ENCODE results near the gene WFDC9. TPM values are rescaled to one million over a fixed set of nuclear protein-coding genes. Genes with fewer than 3 reads are reported as not detected.
"Not testable (repeated sequence)": the region's sequence is repeated elsewhere in the genome, so short reads cannot be mapped to it uniquely, and the experiment has no call there.

Gene WFDC9
- polyA plus RNA-seq = not detected
- long read RNA-seq, donor 1 = 0 reads
- long read RNA-seq, donor 2 = 0 reads
- long read RNA-seq, donor 3 = 0 reads
- long read RNA-seq, donor 4 = 0 reads
- long read RNA-seq, donor 5 = 0 reads
- long read RNA-seq, donor 6 = 0 reads
- long read RNA-seq, donor 7 = 0 reads
- long read RNA-seq, donor 8 = 0 reads
- long read RNA-seq, donor 9 = 0 reads
- long read RNA-seq, donor 10 = 0 reads
- long read RNA-seq, donor 11 = 0 reads

DNA sequence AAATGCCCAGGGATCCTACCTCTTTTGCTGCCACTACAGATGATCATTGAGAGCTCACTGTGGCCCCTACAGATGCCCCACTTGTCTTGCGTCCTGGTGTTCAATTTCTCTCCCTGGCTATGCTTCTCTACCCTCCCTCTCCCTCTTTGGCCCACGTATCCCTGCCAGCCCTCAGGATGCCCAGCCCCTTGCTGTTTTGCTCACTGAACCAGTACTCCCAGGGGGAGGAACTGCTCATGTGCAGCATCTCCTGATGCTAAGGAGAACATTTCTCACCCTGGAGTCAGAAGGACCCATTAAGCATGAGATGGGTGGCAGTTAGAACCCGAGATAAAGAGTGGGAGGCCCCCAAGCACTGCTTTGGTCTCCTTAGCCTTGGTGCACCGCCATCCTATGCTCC lies at the start of gene WFDC9:
WFDC9 (minus strand) TSS at position 101 of the 400 bp plus-strand sequence. CDS start 21,103 bp downstream, outside the sequence.
- WGBS (ENCODE audit: insufficient coverage, low lambda C conversion rate) = 100% methylated on average over 1 of the region's 4 CpGs
- H3K36me3 ChIP-seq (ENCODE audit: control insufficient read depth, insufficient read depth, low read length) = no peaks in the 10 kb centered on the region

DNA sequence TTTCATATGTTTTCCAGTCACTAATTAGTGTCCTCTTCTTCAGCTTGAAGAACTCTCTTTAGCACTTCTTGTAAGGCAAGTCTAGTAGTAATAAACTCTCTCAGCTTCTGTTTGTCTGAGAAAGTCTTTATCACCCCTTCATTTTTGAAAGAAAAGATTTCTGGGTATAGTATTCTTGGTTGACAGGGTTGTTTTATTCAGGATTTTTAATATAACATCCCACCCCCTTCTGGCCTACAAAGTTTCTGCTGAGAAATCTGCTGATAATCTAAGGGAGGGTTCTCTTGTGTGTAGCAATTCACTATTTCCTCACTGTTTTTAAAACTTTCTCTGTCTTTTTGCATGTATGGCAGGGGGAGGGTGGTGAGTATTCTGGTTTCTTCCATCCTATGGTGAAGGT lies 48.6 kb upstream of the WFDC9 start:
- H3K27me3 ChIP-seq (ENCODE audit: control insufficient read depth, insufficient read depth, low read length) = no peaks in the 10 kb centered on the region
- no peak overlapping the region for H3K4me3 ChIP-seq (ENCODE audit: low read length)
- no peaks in the 10 kb centered on the region for H3K4me1 ChIP-seq (ENCODE audit: control insufficient read depth, insufficient read depth, low read length)
- no peaks in the 10 kb centered on the region for H3K9me3 ChIP-seq (ENCODE audit: control insufficient read depth, low read depth, low read length)
- no peaks in the 10 kb centered on the region for H3K36me3 ChIP-seq (ENCODE audit: control insufficient read depth, insufficient read depth, low read length)
- DNase-seq = no peak
- H3K27ac ChIP-seq (ENCODE audit: low read length) = no peak overlapping the region

More for the DNA sequence above, at the start of gene WFDC9:
- Histone ChIP-seq H3K4me3 (ENCODE audit: low read length) (no peak within 1 kb of the TSS), H3K4me1 (ENCODE audit: control insufficient read depth, insufficient read depth, low read length) (no peaks in the 10 kb centered on the region), H3K27ac (ENCODE audit: low read length) (no peak within 1 kb of the TSS), H3K9me3 (ENCODE audit: control insufficient read depth, low read depth, low read length) (no peaks in the 10 kb centered on the region), H3K27me3 (ENCODE audit: control insufficient read depth, insufficient read depth, low read length) (no peaks in the 10 kb centered on the region)
- no peak for DNase-seq

DNA sequence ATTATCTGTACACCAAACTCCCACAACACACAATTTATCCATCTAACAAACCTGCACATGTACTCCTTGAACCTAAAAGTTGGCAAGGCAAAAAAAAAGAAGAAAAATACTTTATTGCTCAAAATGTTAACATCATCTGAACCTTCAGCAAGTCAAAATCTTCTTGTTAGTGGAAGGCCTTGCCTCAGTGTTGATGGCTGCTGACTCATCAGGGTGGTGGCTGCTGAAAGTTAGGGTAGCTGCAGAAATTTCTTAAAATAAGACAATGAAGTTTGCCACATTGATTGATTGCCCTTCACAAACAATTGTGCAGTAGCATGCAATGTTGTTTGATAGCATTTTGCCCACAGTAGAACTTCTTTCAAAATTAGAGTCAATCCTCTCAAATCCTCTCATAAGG lies 41.7 kb upstream of the WFDC9 start:
- Histone ChIP-seq H3K9me3 (ENCODE audit: control insufficient read depth, low read depth, low read length) (no peaks in the 10 kb centered on the region), H3K27ac (ENCODE audit: low read length) (no peak overlapping the region), H3K4me1 (ENCODE audit: control insufficient read depth, insufficient read depth, low read length) (no peaks in the 10 kb centered on the region), H3K27me3 (ENCODE audit: control insufficient read depth, insufficient read depth, low read length) (no peaks in the 10 kb centered on the region), H3K4me3 (ENCODE audit: low read length) (no peak overlapping the region), H3K36me3 (ENCODE audit: control insufficient read depth, insufficient read depth, low read length) (no peaks in the 10 kb centered on the region)
- no peak for DNase-seq

DNA sequence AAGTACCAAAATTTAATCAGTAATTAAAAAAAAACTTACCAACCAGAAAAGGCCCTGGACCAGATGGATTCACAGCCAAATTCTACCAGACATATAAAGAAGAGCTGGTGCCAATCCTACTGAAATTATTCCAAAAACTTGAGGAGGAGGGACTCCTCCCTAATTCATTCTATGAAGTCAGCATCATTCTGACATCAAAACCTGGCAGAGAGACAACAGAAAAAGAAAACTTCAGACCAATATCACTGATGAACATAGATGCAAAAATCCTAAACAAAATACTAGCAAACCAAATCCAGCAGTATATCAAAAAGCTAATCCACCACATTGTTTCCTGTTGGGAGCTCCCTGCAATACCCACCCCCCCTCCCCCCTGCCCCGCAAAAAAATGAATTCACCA lies 39.1 kb upstream of the WFDC9 start, which contains the start of gene WFDC11:
WFDC11 (minus strand) TSS at position 101 of the 400 bp plus-strand sequence. CDS start 19,639 bp downstream, outside the sequence.
- Histone ChIP-seq H3K27ac (ENCODE audit: low read length) (no peak within 1 kb of the TSS), H3K9me3 (ENCODE audit: control insufficient read depth, low read depth, low read length) (no peaks in the 10 kb centered on the region), H3K36me3 (ENCODE audit: control insufficient read depth, insufficient read depth, low read length) (no peaks in the 10 kb centered on the region), H3K4me3 (ENCODE audit: low read length) (no peak within 1 kb of the TSS), H3K4me1 (ENCODE audit: control insufficient read depth, insufficient read depth, low read length) (no peaks in the 10 kb centered on the region), H3K27me3 (ENCODE audit: control insufficient read depth, insufficient read depth, low read length) (no peaks in the 10 kb centered on the region)
- no peak for DNase-seq
- WGBS (ENCODE audit: insufficient coverage, low lambda C conversion rate) = no CpG with 5 or more reads among the region's 1 CpG

DNA sequence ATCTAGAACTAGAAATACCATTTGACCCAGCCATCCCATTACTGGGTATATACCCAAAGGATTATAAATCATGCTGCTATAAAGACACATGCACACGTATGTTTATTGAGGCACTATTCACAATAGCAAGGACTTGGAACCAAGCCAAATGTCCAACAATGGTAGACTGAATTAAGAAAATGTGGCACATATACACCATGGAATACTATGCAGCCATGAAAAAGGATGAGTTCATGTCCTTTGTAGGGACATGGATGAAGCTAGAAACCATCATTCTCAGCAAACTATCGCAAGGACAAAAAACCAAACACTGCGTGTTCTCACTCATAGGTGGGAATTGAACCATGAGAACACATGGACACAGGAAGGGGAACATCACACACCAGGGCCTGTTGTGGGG lies 26.0 kb upstream of the WFDC9 start:
- no CpG with 5 or more reads among the region's 3 CpGs for WGBS (ENCODE audit: insufficient coverage, low lambda C conversion rate)

DNA sequence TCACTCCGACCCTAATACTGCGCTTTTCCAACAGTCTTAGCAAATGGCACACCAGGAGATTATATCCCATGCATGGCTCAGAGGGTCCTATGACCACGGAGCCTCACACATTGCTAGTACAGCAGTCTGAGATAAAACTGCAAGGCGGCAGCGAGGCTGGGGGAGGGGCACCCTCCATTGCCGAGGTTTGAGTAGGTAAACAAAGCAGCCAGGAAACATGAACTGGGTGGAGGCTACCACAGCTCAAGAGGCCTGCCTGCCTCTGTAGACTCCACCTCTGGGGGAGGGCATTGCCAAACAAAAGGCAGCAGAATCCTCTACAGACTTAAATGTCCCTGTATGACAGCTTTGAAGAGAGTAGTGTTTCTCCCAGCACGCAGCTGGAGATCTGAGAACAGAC lies 20.6 kb upstream of the WFDC9 start:
- no CpG with 5 or more reads among the region's 7 CpGs for WGBS (ENCODE audit: insufficient coverage, low lambda C conversion rate)
- H3K9me3 ChIP-seq (ENCODE audit: control insufficient read depth, low read depth, low read length); H3K27me3 ChIP-seq (ENCODE audit: control insufficient read depth, insufficient read depth, low read length); H3K4me3 ChIP-seq (ENCODE audit: low read length); H3K36me3 ChIP-seq (ENCODE audit: control insufficient read depth, insufficient read depth, low read length); H3K27ac ChIP-seq (ENCODE audit: low read length); DNase-seq; H3K4me1 ChIP-seq (ENCODE audit: control insufficient read depth, insufficient read depth, low read length): not testable (repeated sequence)

More for the DNA sequence above, 26.0 kb upstream of the WFDC9 start:
- not testable (repeated sequence) for H3K27me3 ChIP-seq (ENCODE audit: control insufficient read depth, insufficient read depth, low read length); H3K4me1 ChIP-seq (ENCODE audit: control insufficient read depth, insufficient read depth, low read length); H3K9me3 ChIP-seq (ENCODE audit: control insufficient read depth, low read depth, low read length); H3K27ac ChIP-seq (ENCODE audit: low read length); H3K4me3 ChIP-seq (ENCODE audit: low read length); DNase-seq; H3K36me3 ChIP-seq (ENCODE audit: control insufficient read depth, insufficient read depth, low read length)

DNA sequence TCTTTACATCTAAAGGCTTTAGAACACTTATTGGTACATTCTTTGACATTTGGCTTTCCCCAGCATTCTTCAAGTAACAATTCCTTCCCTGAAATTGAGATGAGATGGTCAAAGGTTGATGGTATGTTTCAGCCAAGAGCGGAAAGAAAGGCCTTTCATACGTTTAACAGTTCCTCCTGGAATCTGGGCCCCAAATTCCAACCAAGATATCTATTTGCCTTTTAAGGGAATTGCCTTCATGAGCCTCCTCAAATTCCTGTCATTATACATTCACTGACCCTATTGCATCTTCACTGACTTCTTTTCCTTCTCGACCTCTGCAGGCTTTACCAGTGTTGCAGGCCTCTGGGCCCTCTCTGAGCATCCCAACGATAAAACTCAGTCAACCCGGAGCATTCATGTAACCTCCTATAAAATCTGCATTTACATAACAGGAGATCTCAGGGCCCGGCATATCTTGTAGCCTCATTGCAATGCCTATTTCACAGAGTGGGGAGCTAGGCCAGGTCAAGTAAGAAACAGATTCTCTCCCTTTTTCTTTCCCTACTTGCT lies 18.3 kb upstream of the WFDC9 start:
- no CpG with 5 or more reads among the region's 6 CpGs for WGBS (ENCODE audit: insufficient coverage, low lambda C conversion rate)
- Histone ChIP-seq H3K27me3 (ENCODE audit: control insufficient read depth, insufficient read depth, low read length) (no peaks in the 10 kb centered on the region), H3K27ac (ENCODE audit: low read length) (no peak overlapping the region), H3K4me1 (ENCODE audit: control insufficient read depth, insufficient read depth, low read length) (no peaks in the 10 kb centered on the region), H3K4me3 (ENCODE audit: low read length) (no peak overlapping the region), H3K9me3 (ENCODE audit: control insufficient read depth, low read depth, low read length) (peaks cover 4% of the 10 kb centered on the region), H3K36me3 (ENCODE audit: control insufficient read depth, insufficient read depth, low read length) (no peaks in the 10 kb centered on the region)
- no peak for DNase-seq

DNA sequence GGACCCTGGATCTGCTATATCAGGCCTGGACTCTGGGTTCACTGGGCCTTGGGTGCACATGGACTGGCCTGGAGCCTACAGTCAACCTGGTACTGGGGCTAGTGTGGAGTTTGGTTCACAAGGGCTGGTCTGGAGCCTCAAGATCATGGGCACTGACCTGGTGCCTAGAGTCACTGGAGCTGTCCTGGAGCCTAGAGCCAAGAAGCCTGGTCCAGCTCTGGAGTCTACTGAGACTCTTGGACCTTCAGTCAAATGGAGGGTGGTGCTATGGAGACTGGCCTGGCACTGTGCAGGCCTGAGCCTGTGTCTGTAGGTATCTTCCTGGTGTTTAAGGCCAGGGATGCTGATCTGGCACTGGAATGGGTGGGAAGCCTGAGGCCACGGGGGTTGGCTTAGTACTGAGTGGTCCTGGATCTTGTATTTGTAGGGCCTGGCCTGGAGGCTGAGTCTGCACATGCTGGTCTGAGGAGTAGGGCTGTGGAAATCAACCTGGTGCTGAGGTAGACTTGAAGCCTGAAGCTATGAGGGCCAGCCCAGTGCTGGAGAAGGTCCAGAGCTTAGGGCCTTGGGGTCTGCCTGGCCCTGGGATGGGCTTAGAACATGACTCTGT lies 16.5 kb upstream of the WFDC9 start:
- H3K36me3 ChIP-seq (ENCODE audit: control insufficient read depth, insufficient read depth, low read length) = no peaks in the 10 kb centered on the region
- H3K27ac ChIP-seq (ENCODE audit: low read length) = no peak overlapping the region
- no peak for DNase-seq
- H3K4me1 ChIP-seq (ENCODE audit: control insufficient read depth, insufficient read depth, low read length) = no peaks in the 10 kb centered on the region
- H3K27me3 ChIP-seq (ENCODE audit: control insufficient read depth, insufficient read depth, low read length) = no peaks in the 10 kb centered on the region
- peaks cover 4% of the 10 kb centered on the region for H3K9me3 ChIP-seq (ENCODE audit: control insufficient read depth, low read depth, low read length)
- WGBS (ENCODE audit: insufficient coverage, low lambda C conversion rate) = no CpG with 5 or more reads among the region's 1 CpG
- H3K4me3 ChIP-seq (ENCODE audit: low read length) = no peak overlapping the region

DNA sequence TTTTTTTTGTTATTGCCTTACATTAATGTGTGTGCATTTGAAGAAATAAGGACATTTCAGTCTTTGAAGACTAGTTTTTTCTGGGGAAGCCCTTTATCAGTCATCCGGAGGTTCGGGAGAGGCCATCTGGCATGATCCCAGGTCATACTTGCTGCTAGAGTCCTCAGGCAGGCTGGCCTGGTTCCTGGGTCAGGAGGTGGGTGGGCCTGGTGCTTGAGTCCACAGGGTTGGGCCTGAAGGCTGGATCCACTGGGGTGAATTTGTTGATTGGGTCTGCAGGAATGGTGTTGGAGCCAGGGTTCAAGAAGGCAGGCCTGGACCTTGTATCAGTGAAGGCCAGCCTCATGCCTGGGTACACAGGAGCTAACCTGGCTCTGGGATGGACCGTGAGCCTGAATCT lies 15.8 kb upstream of the WFDC9 start:
- no peak for DNase-seq
- H3K9me3 ChIP-seq (ENCODE audit: control insufficient read depth, low read depth, low read length) = peaks cover 4% of the 10 kb centered on the region
- H3K27ac ChIP-seq (ENCODE audit: low read length) = no peak overlapping the region
- H3K36me3 ChIP-seq (ENCODE audit: control insufficient read depth, insufficient read depth, low read length) = no peaks in the 10 kb centered on the region
- WGBS (ENCODE audit: insufficient coverage, low lambda C conversion rate) = no CpG with 5 or more reads among the region's 3 CpGs
- H3K4me3 ChIP-seq (ENCODE audit: low read length) = no peak overlapping the region
- no peaks in the 10 kb centered on the region for H3K27me3 ChIP-seq (ENCODE audit: control insufficient read depth, insufficient read depth, low read length)
- H3K4me1 ChIP-seq (ENCODE audit: control insufficient read depth, insufficient read depth, low read length) = no peaks in the 10 kb centered on the region

DNA sequence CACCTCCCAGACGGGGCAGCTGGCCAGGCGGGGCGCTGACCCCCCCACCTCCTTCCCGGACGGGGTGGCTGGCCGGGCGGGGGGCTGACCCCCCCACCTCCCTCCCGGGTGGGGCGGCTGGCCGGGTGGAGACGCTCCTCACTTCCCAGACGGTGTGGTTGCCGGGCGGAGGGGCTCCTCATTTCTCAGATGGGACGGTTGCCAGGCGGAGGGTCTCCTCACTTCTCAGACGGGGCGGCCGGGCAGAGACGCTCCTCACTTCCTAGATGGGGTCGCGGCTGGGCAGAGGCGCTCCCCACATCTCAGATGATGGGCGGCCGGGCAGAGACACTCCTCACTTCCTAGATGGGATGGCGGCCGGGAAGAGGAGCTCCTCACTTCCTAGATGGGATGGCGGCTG lies 14.8 kb upstream of the WFDC9 start:
- H3K4me3 ChIP-seq (ENCODE audit: low read length); H3K4me1 ChIP-seq (ENCODE audit: control insufficient read depth, insufficient read depth, low read length); H3K27ac ChIP-seq (ENCODE audit: low read length); H3K9me3 ChIP-seq (ENCODE audit: control insufficient read depth, low read depth, low read length); H3K36me3 ChIP-seq (ENCODE audit: control insufficient read depth, insufficient read depth, low read length); H3K27me3 ChIP-seq (ENCODE audit: control insufficient read depth, insufficient read depth, low read length); DNase-seq: not testable (repeated sequence)
- no CpG with 5 or more reads among the region's 28 CpGs for WGBS (ENCODE audit: insufficient coverage, low lambda C conversion rate)

DNA sequence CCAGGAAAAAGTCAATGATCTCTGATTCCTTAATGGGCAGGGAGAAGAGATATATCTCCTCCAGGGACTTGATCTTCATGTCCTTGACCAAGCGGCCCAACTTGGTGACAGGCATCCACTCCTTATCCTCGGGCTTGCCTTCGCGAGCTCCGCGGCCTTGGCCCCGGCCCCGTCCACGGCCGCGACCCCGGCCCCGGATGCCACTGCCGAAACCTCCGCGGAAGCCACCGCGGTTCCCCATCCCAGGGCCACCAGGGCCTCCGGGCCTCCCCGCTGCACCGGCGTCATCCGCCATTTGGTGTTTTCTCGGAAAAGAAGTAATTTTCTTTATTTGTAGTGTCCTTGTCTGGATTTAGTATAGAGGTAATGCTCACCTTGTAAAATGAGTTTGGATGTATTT lies 10.0 kb upstream of the WFDC9 start:
- WGBS (ENCODE audit: insufficient coverage, low lambda C conversion rate) = no CpG with 5 or more reads among the region's 24 CpGs
- not testable (repeated sequence) for H3K27ac ChIP-seq (ENCODE audit: low read length); DNase-seq; H3K4me3 ChIP-seq (ENCODE audit: low read length); H3K9me3 ChIP-seq (ENCODE audit: control insufficient read depth, low read depth, low read length); H3K4me1 ChIP-seq (ENCODE audit: control insufficient read depth, insufficient read depth, low read length); H3K36me3 ChIP-seq (ENCODE audit: control insufficient read depth, insufficient read depth, low read length); H3K27me3 ChIP-seq (ENCODE audit: control insufficient read depth, insufficient read depth, low read length)
